Subcutaneous abdominal adipose tissue (tissue), 5 donors: ENCODE measurements around the gene PSMD2.

Experiments used
- H3K27ac ChIP-seq: one replicate; pipeline ENCODE4 v1.7.0; 2013; ENCODE audit warnings: low read depth, mild to moderate bottlenecking, inconsistent platforms, low read length, moderate library complexity
- H3K27me3 ChIP-seq, 5 donors: one replicate each; pipeline ENCODE4 v1.7.0; 2013; ENCODE audit warnings: low read length in 5 of 5, inconsistent platforms in 1 of 5; ENCODE audit not compliant: control insufficient read depth in 5 of 5, insufficient read depth in 4 of 5
- H3K36me3 ChIP-seq, 5 donors: one replicate each; pipeline ENCODE4 v1.7.0; 2013; ENCODE audit warnings: low read length in 5 of 5; ENCODE audit not compliant: control insufficient read depth in 5 of 5, insufficient read depth in 5 of 5
- H3K4me1 ChIP-seq, 5 donors: one replicate each; pipeline ENCODE4 v1.7.0; 2013; ENCODE audit warnings: low read length in 5 of 5, mild to moderate bottlenecking in 3 of 5, moderate library complexity in 1 of 5; ENCODE audit not compliant: control insufficient read depth in 5 of 5, insufficient read depth in 5 of 5
- H3K4me3 ChIP-seq, 5 donors: one replicate each; pipeline ENCODE4 v1.7.0; 2013; ENCODE audit warnings: low read length in 5 of 5, low read depth in 1 of 5
- H3K9ac ChIP-seq, 5 donors: one replicate each; pipeline ENCODE4 v1.7.0; 2013; ENCODE audit warnings: low read length in 5 of 5, mild to moderate bottlenecking in 4 of 5, moderate library complexity in 3 of 5
- H3K9me3 ChIP-seq, 5 donors: one replicate each; pipeline ENCODE4 v1.7.0; 2013; ENCODE audit warnings: low read length in 5 of 5; ENCODE audit not compliant: control insufficient read depth in 5 of 5
- donor health status: healthy.
- donor health status: healthy.
- donor health status: healthy.
- donor health status: healthy.
- donor health status: healthy.

Gene PSMD2

GRCh38 chr3:184345317-184346144, 46.5 kb downstream of the PSMD2 start:
- peaks cover 0 to 43% (median 36%) of the 10 kb centered on the region in 5 donors for H3K36me3 ChIP-seq
- H3K27ac ChIP-seq: no peak overlapping the region
- no peak overlapping the region for H3K9ac ChIP-seq

DNA sequence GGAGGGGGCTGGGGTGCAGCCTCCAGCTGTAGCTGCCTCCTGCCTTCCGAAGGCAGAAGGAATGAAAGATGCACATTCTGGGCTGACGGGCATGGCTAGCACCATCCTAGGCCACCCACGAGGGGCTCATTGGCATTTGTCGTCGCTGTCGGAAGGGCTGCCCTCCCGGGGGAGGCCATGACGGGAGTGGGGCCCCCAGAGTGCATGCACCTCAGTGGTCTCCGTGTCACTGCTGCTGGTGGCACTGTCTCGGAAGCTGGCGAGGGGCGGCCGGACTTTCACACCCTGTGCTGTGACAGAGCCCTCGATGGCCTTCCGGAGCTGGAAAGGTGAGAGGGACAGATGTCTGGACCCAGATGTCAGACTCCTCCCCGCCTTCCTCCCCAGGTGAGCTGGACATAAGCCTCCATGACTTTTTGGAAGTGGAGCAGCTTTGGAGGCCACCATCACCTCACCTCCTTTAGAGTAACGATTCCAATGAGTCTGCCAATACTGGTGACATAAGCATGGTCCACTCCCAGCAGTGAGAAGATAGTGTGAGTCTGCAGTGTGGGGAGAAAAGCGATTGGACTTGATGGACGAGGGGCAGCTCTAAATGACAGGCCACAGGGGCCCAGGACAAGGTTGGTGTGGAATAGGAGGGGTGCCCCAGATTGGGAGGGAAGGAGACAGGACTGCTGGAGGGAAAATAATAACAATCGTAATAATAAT, 47.6 kb downstream of the PSMD2 start:
- Histone ChIP-seq H3K36me3 (peaks cover 0 to 39% (median 33%) of the 10 kb centered on the region in 5 donors), H3K9ac (no peak overlapping the region), H3K27ac (no peak overlapping the region)

More at GRCh38 chr3:184345317-184346144, 46.5 kb downstream of the PSMD2 start:
- Histone ChIP-seq H3K9me3 (no peaks in the 10 kb centered on the region), H3K27me3 (no peaks in the 10 kb centered on the region), H3K4me3 (no peak overlapping the region), H3K4me1 (peaks cover 0 to 34% (median 22%) of the 10 kb centered on the region in 5 donors)

GRCh38 chr3:184347321-184348056, 48.4 kb downstream of the PSMD2 start:
- Histone ChIP-seq H3K4me3 (no peak overlapping the region), H3K4me1 (peaks cover 0 to 34% (median 16%) of the 10 kb centered on the region in 5 donors), H3K9ac (no peak overlapping the region), H3K27ac (peak overlapping the region; percentile 63), H3K36me3 (peaks cover 0 to 31% (median 26%) of the 10 kb centered on the region in 5 donors), H3K9me3 (no peaks in the 10 kb centered on the region), H3K27me3 (no peaks in the 10 kb centered on the region)

More for the DNA sequence above, 47.6 kb downstream of the PSMD2 start:
- no peaks in the 10 kb centered on the region for H3K9me3 ChIP-seq
- H3K27me3 ChIP-seq: no peaks in the 10 kb centered on the region
- H3K4me3 ChIP-seq: no peak overlapping the region
- peaks cover 0 to 34% (median 16%) of the 10 kb centered on the region in 5 donors for H3K4me1 ChIP-seq

DNA sequence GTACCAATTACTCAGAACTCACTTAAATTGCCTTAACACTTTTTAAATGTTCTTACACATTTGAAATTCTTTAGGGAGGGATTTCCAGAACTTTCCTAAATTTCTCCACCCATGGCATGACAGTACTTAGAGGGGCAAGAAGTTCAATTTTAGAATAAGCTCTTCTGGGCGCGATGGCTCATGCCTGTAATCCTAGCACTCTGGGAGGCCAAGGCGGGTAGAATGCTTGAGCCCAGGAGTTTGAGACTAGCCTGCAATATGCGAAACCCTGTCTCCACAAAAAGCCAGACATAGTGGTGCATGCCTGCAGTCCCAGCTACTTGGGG, 49.0 kb downstream of the PSMD2 start:
- Histone ChIP-seq H3K27me3 (no peaks in the 10 kb centered on the region), H3K4me1 (peaks cover 0 to 34% (median 16%) of the 10 kb centered on the region in 5 donors), H3K9ac (no peak overlapping the region), H3K9me3 (no peaks in the 10 kb centered on the region), H3K4me3 (no peak overlapping the region), H3K36me3 (peaks cover 0 to 30% (median 26%) of the 10 kb centered on the region in 5 donors), H3K27ac (peak overlapping the region; percentile 63)

GRCh38 chr3:184349563-184350470, 50.8 kb downstream of the PSMD2 start:
- H3K4me1 ChIP-seq: peaks cover 0 to 34% (median 16%) of the 10 kb centered on the region in 5 donors
- H3K9ac ChIP-seq: no peak overlapping the region
- H3K4me3 ChIP-seq: no peak overlapping the region
- H3K27ac ChIP-seq: no peak overlapping the region
- H3K9me3 ChIP-seq: no peaks in the 10 kb centered on the region
- peaks cover 0 to 14% (median 11%) of the 10 kb centered on the region in 5 donors for H3K36me3 ChIP-seq
- H3K27me3 ChIP-seq: no peaks in the 10 kb centered on the region

DNA sequence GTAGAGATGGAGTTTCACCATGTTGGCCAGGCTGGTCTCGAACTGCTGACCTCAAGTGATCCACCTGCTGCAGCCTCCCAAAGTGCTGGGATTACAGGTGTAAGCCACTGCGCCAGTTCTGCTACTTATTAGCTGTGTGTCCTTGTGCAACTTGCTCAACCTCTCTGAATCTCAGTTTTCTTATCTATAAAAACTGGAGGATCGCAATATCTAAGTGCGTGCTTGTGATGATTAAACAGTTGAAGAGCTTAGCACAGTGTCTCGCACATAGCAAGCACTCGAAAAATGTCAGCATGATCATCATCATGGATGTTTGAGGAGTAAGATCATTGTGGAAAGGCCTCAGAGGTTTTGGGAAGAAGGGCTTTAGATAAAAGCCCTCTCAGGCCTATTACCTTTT, 51.6 kb downstream of the PSMD2 start:
- H3K9me3 ChIP-seq: no peaks in the 10 kb centered on the region
- H3K4me3 ChIP-seq: no peak overlapping the region
- H3K27me3 ChIP-seq: no peaks in the 10 kb centered on the region
- H3K36me3 ChIP-seq: peaks cover 0 to 16% (median 9%) of the 10 kb centered on the region in 5 donors
- no peak overlapping the region for H3K9ac ChIP-seq
- H3K27ac ChIP-seq: no peak overlapping the region
- peaks cover 0 to 31% (median 16%) of the 10 kb centered on the region in 5 donors for H3K4me1 ChIP-seq

DNA sequence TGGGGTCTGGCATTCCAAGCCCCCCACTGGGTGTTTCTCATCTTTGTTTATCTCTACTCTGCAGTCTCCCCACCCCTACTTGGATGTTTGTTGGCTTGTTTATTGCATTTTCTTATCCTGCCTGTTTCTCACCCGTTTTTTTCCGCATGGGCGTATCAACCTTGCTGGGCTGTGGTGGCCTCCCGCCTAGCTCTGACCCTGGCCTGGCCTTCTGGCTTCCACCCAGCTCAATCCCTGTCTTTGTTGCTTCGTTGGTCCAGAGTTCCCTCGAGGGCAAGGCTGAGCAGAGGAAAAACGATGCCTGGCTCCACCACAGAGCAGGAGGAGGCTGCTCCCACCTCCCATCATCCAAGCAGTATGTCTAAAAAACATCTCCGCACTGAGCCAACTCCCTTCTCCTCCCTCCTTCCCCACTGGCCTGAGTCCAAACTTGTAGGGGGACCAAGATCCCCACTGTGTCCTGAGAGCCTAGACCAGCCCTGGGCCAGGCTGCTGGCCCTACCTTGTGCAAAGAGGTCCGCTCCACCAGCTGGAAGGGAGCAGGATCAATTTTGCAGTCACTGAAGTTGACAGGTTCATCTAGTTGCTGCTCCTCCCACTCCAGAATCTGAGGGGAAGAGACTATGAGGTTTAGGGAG, 52.6 kb downstream of the PSMD2 start:
- Histone ChIP-seq H3K9ac (peak overlapping the region in 1 of 5 donors; percentile 20), H3K4me3 (no peak overlapping the region), H3K27me3 (no peaks in the 10 kb centered on the region)

DNA sequence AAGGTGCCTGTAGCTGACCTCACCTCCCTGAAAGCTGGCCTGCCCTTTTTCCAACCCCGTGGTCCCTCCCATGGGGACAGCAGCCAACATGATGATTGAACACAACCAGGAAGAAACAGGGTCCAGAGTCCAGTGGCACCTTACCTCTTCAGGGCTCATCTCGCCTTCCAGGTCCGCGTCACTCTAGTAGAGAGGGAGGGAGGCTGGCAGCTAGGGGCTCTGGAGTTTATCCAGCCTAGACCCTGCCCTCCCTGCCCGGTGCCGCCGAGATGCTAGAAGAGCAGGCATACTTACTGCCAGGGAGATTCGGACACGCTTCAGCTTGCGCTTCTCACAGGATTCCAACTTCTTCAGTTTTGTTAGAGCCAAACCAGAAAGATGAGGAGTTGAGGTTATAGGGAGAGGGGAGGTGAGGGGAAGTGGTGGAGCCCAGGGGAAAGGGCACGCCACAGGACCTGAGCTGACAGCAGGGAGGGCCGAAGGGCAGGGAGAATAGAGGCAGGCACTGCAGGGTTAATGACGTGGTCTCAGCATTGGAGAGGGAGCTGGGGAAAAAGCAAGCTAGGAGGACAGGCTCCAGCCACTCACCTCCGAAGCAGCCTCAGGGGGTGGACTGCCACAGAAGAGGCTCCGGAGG, 53.2 kb downstream of the PSMD2 start:
- Histone ChIP-seq H3K9me3 (no peaks in the 10 kb centered on the region), H3K4me3 (no peak overlapping the region), H3K27me3 (no peaks in the 10 kb centered on the region), H3K9ac (peak overlapping the region in 1 of 5 donors; percentile 20), H3K4me1 (peaks cover 0 to 26% (median 15%) of the 10 kb centered on the region in 5 donors), H3K36me3 (peaks cover 0 to 12% (median 8%) of the 10 kb centered on the region in 5 donors), H3K27ac (no peak overlapping the region)

More for the DNA sequence above, 52.6 kb downstream of the PSMD2 start:
- H3K4me1 ChIP-seq: peaks cover 0 to 27% (median 16%) of the 10 kb centered on the region in 5 donors
- peaks cover 0 to 14% (median 8%) of the 10 kb centered on the region in 5 donors for H3K36me3 ChIP-seq
- no peak overlapping the region for H3K27ac ChIP-seq
- H3K9me3 ChIP-seq: no peaks in the 10 kb centered on the region
